Liver (tissue), 9 donors: ENCODE results near the gene NFIA. TPM values are rescaled to one million over a fixed set of nuclear protein-coding genes. Genes with fewer than 3 reads are reported as not detected.

Experiments
- DNase-seq: peaks from one replicate; pipeline ENCODE4 v3.0.0-alpha.2; 2017; ENCODE audit warnings: low spot score
- H3K27ac ChIP-seq, 2 donors: one replicate each; pipeline ENCODE4 v1.7.0; 2013; ENCODE audit warnings: inconsistent platforms in 2 of 2, low read length in 2 of 2, control low read depth in 1 of 2, low read depth in 1 of 2, mild to moderate bottlenecking in 1 of 2
- H3K27me3 ChIP-seq, 4 donors: one replicate each; pipeline versions ENCODE4 v1.6.1 to v1.7.0; 2013; ENCODE audit warnings: low read length in 3 of 4, inconsistent platforms in 1 of 4, mild to moderate bottlenecking in 1 of 4, moderate library complexity in 1 of 4; ENCODE audit not compliant: control insufficient read depth in 4 of 4, insufficient read depth in 4 of 4
- H3K36me3 ChIP-seq, 4 donors: one replicate each; pipeline versions ENCODE4 v1.6.1 to v1.7.0; 2013; ENCODE audit warnings: low read length in 3 of 4, mild to moderate bottlenecking in 3 of 4, low read depth in 1 of 4, moderate library complexity in 1 of 4; ENCODE audit not compliant: control insufficient read depth in 4 of 4, insufficient read depth in 3 of 4
- H3K4me1 ChIP-seq, 4 donors: one replicate each; pipeline versions ENCODE4 v1.6.1 to v1.7.0; 2013; ENCODE audit warnings: low read length in 3 of 4, mild to moderate bottlenecking in 3 of 4, moderate library complexity in 1 of 4; ENCODE audit not compliant: control insufficient read depth in 4 of 4, insufficient read depth in 4 of 4
- H3K4me3 ChIP-seq, 3 donors: one replicate each; pipeline versions ENCODE4 v1.6.1 to v1.7.0; 2013; ENCODE audit warnings: low read length in 3 of 3, control low read depth in 1 of 3, low read depth in 1 of 3, mild to moderate bottlenecking in 1 of 3
- H3K9ac ChIP-seq, 2 donors: one replicate each; pipeline ENCODE4 v1.7.0; 2013; ENCODE audit warnings: low read length in 2 of 2, mild to moderate bottlenecking in 2 of 2, moderate library complexity in 2 of 2, control low read depth in 1 of 2, low read depth in 1 of 2
- H3K9me3 ChIP-seq, 4 donors: one replicate each; pipeline versions ENCODE4 v1.6.1 to v1.7.0; 2013; ENCODE audit warnings: low read length in 3 of 4; ENCODE audit not compliant: control insufficient read depth in 4 of 4
- FOXA1 ChIP-seq: IDR thresholded peaks from 2 replicates; pipeline ENCODE4 v1.6.1; 2016; ENCODE audit warnings: antibody characterized with exemption
- FOXA2 ChIP-seq: IDR thresholded peaks from 2 replicates; pipeline ENCODE4 v1.6.1; 2016; ENCODE audit warnings: antibody characterized with exemption
- GABPA ChIP-seq, 2 donors: IDR thresholded peaks in 1 of 2; conservative IDR thresholded peaks in 1 of 2; 2 replicates each; pipeline ENCODE4 v1.6.1; 2016; ENCODE audit warnings: antibody characterized with exemption in 2 of 2, mild to moderate bottlenecking in 1 of 2, moderate library complexity in 1 of 2
- HNF4A ChIP-seq, 2 donors: conservative IDR thresholded peaks; 2 replicates each; pipeline ENCODE4 v1.6.1; 2016; ENCODE audit warnings: antibody characterized with exemption in 2 of 2, mild to moderate bottlenecking in 2 of 2
- HNF4G ChIP-seq: IDR thresholded peaks from 2 replicates; pipeline ENCODE4 v1.6.1; 2016; ENCODE audit warnings: antibody characterized with exemption
- JUND ChIP-seq, 2 donors: IDR thresholded peaks; 2 replicates each; pipeline ENCODE4 v1.6.1; 2016; ENCODE audit warnings: antibody characterized with exemption in 2 of 2
- NR2F2 ChIP-seq: IDR thresholded peaks from 2 replicates; pipeline ENCODE4 v1.6.1; 2016; ENCODE audit warnings: antibody characterized with exemption
- RAD21 ChIP-seq, 2 donors: IDR thresholded peaks; 2 replicates each; pipeline ENCODE4 v1.6.1; 2016; ENCODE audit warnings: antibody characterized with exemption in 2 of 2, mild to moderate bottlenecking in 2 of 2
- RXRA ChIP-seq, 2 donors: IDR thresholded peaks; 2 replicates each; pipeline ENCODE4 v1.6.1; 2017 to 2018; ENCODE audit warnings: antibody characterized with exemption in 2 of 2, mild to moderate bottlenecking in 1 of 2
- SP1 ChIP-seq: IDR thresholded peaks from 2 replicates; pipeline ENCODE4 v1.6.1; 2018; ENCODE audit warnings: antibody characterized with exemption, mild to moderate bottlenecking
- TAF1 ChIP-seq: conservative IDR thresholded peaks from 2 replicates; pipeline ENCODE4 v1.6.1; 2016; ENCODE audit warnings: antibody characterized with exemption, mild to moderate bottlenecking
- YY1 ChIP-seq: IDR thresholded peaks from 2 replicates; pipeline ENCODE4 v1.6.1; 2016; ENCODE audit warnings: antibody characterized with exemption, mild to moderate bottlenecking
- WGBS: extraction: QIAGEN DNeasy Blood & Tissue Kit; methylation state at CpG from one replicate; pipeline ENCODE4 v1.1.7; 2013; 5-methylcytosine and 5-hydroxymethylcytosine counted together
- polyA plus RNA-seq, 2 donors: library from polyadenylated mRNA; stranded (reverse) in 1 of 2; unstranded in 1 of 2; fragments of 200-250 nt in 1 of 2; fragments of >200 nt in 1 of 2; fragmentation: Nextera tagmentation in 1 of 2; extraction: Ambion mirVana in 1 of 2; gene quantifications; one replicate each; pipeline versions ENCODE4 v1.2.1 to v1.2.3, GENCODE V29; 2013 to 2015
- total RNA-seq, 2 donors: library from RNA; depleted of rRNA; stranded (reverse); fragments of >200 nt; gene quantifications; one replicate each; pipeline ENCODE4 v1.2.3, GENCODE V29; 2014
- TF ChIP-seq, protein P1 (sequence below): IDR thresholded peaks from 2 replicates; pipeline ENCODE4 v1.6.1; 2016; ENCODE audit warnings: antibody characterized with exemption, mild to moderate bottlenecking
- TF ChIP-seq, protein P2 (sequence below): IDR thresholded peaks from 2 replicates; pipeline ENCODE4 v1.6.1; 2016; ENCODE audit warnings: antibody characterized with exemption
- TF ChIP-seq, protein P3 (sequence below): IDR thresholded peaks from 2 replicates; pipeline ENCODE4 v1.6.1; 2016; ENCODE audit warnings: antibody characterized with exemption
- TF ChIP-seq, protein P4 (sequence below): IDR thresholded peaks from 2 replicates; pipeline ENCODE4 v1.6.1; 2016; ENCODE audit warnings: antibody characterized with exemption
- TF ChIP-seq, protein P5 (sequence below): fragments of 150-350 bp; IDR thresholded peaks from 2 replicates; pipeline ENCODE4 v1.5.1; 2017; ENCODE audit warnings: improper control_type of control experiment, low read depth, low read length; ENCODE audit not compliant: missing input control
- donor health status: healthy.
- donor health status: healthy.
- donor health status: healthy.
- donor health status: healthy.
- donor health status: healthy.

NFIA gene
- total and polyA plus RNA-seq, 4 donors, result 6.8 to 53.7 (median 22.2) TPM

- WGBS, result 94% methylated on average over 3 of the region's 3 CpGs
- Histone ChIP-seq H3K9ac (no peak overlapping the region), H3K4me3 (no peak overlapping the region), H3K9me3 (peaks cover 2 to 7% (median 3%) of the 10 kb centered on the region in 4 donors), H3K27me3 (no peaks in the 10 kb centered on the region), H3K27ac (no peak overlapping the region), H3K36me3 (peaks cover 0 to 50% (median 46%) of the 10 kb centered on the region in 4 donors), H3K4me1 (no peaks in the 10 kb centered on the region)
- DNase-seq, result no peak
- TF ChIP-seq RXRA (IDR thresholded peaks at IDR 0.05), result no peak
- no peak for TF ChIP-seq JUND (IDR thresholded peaks at IDR 0.05)
- TF ChIP-seq HNF4G, result no peak
- TF ChIP-seq, protein P1, sequence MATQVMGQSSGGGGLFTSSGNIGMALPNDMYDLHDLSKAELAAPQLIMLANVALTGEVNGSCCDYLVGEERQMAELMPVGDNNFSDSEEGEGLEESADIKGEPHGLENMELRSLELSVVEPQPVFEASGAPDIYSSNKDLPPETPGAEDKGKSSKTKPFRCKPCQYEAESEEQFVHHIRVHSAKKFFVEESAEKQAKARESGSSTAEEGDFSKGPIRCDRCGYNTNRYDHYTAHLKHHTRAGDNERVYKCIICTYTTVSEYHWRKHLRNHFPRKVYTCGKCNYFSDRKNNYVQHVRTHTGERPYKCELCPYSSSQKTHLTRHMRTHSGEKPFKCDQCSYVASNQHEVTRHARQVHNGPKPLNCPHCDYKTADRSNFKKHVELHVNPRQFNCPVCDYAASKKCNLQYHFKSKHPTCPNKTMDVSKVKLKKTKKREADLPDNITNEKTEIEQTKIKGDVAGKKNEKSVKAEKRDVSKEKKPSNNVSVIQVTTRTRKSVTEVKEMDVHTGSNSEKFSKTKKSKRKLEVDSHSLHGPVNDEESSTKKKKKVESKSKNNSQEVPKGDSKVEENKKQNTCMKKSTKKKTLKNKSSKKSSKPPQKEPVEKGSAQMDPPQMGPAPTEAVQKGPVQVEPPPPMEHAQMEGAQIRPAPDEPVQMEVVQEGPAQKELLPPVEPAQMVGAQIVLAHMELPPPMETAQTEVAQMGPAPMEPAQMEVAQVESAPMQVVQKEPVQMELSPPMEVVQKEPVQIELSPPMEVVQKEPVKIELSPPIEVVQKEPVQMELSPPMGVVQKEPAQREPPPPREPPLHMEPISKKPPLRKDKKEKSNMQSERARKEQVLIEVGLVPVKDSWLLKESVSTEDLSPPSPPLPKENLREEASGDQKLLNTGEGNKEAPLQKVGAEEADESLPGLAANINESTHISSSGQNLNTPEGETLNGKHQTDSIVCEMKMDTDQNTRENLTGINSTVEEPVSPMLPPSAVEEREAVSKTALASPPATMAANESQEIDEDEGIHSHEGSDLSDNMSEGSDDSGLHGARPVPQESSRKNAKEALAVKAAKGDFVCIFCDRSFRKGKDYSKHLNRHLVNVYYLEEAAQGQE, result no peak
- no peak for TF ChIP-seq SP1
- TF ChIP-seq FOXA1, result no peak
- no peak for TF ChIP-seq FOXA2
- TF ChIP-seq, protein P2, sequence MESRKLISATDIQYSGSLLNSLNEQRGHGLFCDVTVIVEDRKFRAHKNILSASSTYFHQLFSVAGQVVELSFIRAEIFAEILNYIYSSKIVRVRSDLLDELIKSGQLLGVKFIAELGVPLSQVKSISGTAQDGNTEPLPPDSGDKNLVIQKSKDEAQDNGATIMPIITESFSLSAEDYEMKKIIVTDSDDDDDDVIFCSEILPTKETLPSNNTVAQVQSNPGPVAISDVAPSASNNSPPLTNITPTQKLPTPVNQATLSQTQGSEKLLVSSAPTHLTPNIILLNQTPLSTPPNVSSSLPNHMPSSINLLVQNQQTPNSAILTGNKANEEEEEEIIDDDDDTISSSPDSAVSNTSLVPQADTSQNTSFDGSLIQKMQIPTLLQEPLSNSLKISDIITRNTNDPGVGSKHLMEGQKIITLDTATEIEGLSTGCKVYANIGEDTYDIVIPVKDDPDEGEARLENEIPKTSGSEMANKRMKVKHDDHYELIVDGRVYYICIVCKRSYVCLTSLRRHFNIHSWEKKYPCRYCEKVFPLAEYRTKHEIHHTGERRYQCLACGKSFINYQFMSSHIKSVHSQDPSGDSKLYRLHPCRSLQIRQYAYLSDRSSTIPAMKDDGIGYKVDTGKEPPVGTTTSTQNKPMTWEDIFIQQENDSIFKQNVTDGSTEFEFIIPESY, result no peak
- no peak for TF ChIP-seq YY1
- no peak for TF ChIP-seq HNF4A (conservative IDR thresholded peaks at IDR 0.05)
- no peak for TF ChIP-seq TAF1
- TF ChIP-seq, protein P3, sequence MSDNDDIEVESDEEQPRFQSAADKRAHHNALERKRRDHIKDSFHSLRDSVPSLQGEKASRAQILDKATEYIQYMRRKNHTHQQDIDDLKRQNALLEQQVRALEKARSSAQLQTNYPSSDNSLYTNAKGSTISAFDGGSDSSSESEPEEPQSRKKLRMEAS, result no peak
- TF ChIP-seq, protein P4, sequence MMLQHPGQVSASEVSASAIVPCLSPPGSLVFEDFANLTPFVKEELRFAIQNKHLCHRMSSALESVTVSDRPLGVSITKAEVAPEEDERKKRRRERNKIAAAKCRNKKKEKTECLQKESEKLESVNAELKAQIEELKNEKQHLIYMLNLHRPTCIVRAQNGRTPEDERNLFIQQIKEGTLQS, result no peak
- TF ChIP-seq, protein P5, sequence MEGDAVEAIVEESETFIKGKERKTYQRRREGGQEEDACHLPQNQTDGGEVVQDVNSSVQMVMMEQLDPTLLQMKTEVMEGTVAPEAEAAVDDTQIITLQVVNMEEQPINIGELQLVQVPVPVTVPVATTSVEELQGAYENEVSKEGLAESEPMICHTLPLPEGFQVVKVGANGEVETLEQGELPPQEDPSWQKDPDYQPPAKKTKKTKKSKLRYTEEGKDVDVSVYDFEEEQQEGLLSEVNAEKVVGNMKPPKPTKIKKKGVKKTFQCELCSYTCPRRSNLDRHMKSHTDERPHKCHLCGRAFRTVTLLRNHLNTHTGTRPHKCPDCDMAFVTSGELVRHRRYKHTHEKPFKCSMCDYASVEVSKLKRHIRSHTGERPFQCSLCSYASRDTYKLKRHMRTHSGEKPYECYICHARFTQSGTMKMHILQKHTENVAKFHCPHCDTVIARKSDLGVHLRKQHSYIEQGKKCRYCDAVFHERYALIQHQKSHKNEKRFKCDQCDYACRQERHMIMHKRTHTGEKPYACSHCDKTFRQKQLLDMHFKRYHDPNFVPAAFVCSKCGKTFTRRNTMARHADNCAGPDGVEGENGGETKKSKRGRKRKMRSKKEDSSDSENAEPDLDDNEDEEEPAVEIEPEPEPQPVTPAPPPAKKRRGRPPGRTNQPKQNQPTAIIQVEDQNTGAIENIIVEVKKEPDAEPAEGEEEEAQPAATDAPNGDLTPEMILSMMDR, result no peak
- TF ChIP-seq GABPA (IDR thresholded peaks at IDR 0.05 in 1 of 2, conservative IDR thresholded peaks at IDR 0.05 in 1 of 2), result no peak
- TF ChIP-seq RAD21 (IDR thresholded peaks at IDR 0.05), result no peak
- no peak for TF ChIP-seq NR2F2
These were observed 305.5 kb downstream of the NFIA start for GRCh38 chr1:61387829-61388228.

DNA sequence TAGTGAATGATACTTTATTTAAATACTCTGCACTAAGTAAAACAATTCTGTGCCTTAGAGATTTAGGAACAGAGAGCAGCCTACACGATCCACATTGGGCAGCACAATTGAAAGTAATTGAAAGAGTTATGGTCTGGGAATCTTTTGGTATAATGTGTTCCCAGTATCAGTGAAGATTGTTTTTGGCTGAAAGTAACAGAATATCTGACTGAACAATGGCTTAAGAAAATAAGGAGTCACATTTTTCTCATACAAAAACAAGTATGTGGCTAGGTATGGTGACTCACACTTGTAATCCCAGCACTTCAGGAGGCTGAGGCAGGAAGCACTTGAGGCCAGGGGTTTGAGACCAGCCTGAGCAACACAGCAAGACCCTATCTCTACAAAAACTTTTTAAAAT lies 306.2 kb downstream of the NFIA start:
- Histone ChIP-seq H3K9ac (no peak overlapping the region), H3K27ac (no peak overlapping the region), H3K9me3 (peaks cover 2 to 7% (median 3%) of the 10 kb centered on the region in 4 donors), H3K27me3 (no peaks in the 10 kb centered on the region), H3K4me1 (no peaks in the 10 kb centered on the region), H3K4me3 (no peak overlapping the region), H3K36me3 (peaks cover 0 to 54% (median 39%) of the 10 kb centered on the region in 4 donors)
- 100% methylated on average over 1 of the region's 1 CpG for WGBS
- TF ChIP-seq FOXA2, result no peak
- DNase-seq, result no peak
